ENCODE results near the gene DPH3. TPM values are rescaled to one million over a fixed set of nuclear protein-coding genes. Genes with fewer than 3 reads are reported as not detected.

The DPH3 gene
- polyA plus RNA-seq, 1 experiment = 31.4 TPM

DNA sequence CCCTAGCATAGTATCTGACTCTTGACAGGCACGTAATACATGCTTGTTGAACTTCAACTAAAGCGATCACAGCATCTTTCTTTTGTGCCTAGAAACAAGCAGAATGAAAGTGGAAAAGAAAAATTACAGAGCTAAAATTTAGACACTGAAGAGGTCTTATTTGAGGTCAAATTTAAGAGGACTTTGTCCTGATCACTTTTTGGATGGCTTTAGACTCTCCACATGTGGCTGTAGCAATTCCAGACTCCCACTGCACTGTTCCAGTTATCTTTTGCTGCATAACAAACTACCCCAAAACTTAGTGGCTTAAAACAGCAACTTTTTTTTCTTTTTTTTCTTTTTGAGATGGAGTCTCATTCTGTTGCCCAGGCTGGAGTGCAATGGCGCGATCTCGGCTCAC is 23.5 kb downstream of the DPH3 start:
- DNase-seq (ENCODE audit: low read depth, low spot score) = no peak
- no peaks in the 10 kb centered on the region for H3K9me3 ChIP-seq (ENCODE audit: control insufficient read depth, insufficient read depth, low read length)
- no peak overlapping the region for H3K4me3 ChIP-seq (ENCODE audit: low read depth, low read length)
- no peak for TF ChIP-seq CTCF (IDR thresholded peaks at IDR 0.05; ENCODE audit: low read depth, low read length)
- POLR2A ChIA-PET = no interaction called here
- CTCF ChIA-PET = interaction anchor here (0.6 to 1.2 kb wide), 2 partner anchors 426 to 672 kb away, joined by 3 read pairs; no protein-coding TSS in a partner anchor
- H3K27me3 ChIP-seq (ENCODE audit: control insufficient read depth, insufficient read depth, low read length) = no peaks in the 10 kb centered on the region
- no peak overlapping the region for H3K27ac ChIP-seq (ENCODE audit: low read depth, low read length)

DNA sequence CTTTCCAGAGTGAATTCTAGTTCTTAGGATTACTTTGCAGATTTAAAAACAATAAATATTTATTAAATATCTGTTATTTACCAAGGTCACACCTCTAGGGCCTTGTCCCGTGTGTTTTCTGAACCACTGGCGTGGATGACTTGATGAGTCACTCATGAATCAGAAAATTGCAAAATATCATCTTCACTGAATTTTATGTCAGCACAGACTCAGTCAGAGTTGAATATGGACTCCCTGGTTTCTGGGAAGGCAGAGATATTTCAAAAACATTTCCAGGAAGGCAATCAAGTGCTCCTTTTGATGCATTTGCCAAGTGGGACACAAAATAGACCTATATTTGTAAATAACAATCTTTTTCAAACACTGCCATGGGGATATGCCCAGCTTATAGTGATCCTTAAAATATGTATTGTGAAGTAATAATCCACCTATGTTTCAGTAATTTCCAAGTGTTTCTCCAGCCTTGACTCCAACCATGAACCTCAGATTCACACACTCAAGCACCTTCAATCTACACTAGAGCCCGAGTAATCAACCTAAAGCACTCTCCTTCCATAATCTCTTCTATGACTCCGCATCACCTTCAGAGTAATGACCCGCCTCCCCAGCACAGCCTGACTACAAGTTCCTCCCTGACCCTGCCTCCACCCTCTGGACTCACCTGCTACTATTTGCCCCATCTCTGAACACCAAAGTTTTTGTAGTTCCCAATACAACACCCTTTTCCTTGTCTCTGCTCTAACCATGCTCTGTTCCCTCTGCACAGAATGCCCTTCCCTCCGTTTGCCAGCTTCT is 24.3 kb downstream of the DPH3 start:
- DNase-seq (ENCODE audit: low read depth, low spot score) = no peak
- TF ChIP-seq CTCF (IDR thresholded peaks at IDR 0.05; ENCODE audit: low read depth, low read length) = no peak
- Histone ChIP-seq H3K27me3 (ENCODE audit: control insufficient read depth, insufficient read depth, low read length) (no peaks in the 10 kb centered on the region), H3K9me3 (ENCODE audit: control insufficient read depth, insufficient read depth, low read length) (no peaks in the 10 kb centered on the region), H3K27ac (ENCODE audit: low read depth, low read length) (no peak overlapping the region), H3K4me3 (ENCODE audit: low read depth, low read length) (no peak overlapping the region)
- ChIA-PET POLR2A (no interaction called here), CTCF (interaction anchor here (1.2 kb wide), 1 partner anchor 425 kb away, joined by 3 read pairs; no protein-coding TSS in a partner anchor)

- H3K27me3 ChIP-seq (ENCODE audit: control insufficient read depth, insufficient read depth, low read length) = no peaks in the 10 kb centered on the region
- no peaks in the 10 kb centered on the region for H3K9me3 ChIP-seq (ENCODE audit: control insufficient read depth, insufficient read depth, low read length)
- no peak overlapping the region for H3K4me3 ChIP-seq (ENCODE audit: low read depth, low read length)
- no peak overlapping the region for H3K27ac ChIP-seq (ENCODE audit: low read depth, low read length)
- CTCF ChIA-PET = no interaction called here
- no peak for TF ChIP-seq CTCF (IDR thresholded peaks at IDR 0.05; ENCODE audit: low read depth, low read length)
- DNase-seq (ENCODE audit: low read depth, low spot score) = no peak
- POLR2A ChIA-PET = no interaction called here
Measured at GRCh38 chr3:16239780-16240179, 25.0 kb downstream of the DPH3 start.

DNA sequence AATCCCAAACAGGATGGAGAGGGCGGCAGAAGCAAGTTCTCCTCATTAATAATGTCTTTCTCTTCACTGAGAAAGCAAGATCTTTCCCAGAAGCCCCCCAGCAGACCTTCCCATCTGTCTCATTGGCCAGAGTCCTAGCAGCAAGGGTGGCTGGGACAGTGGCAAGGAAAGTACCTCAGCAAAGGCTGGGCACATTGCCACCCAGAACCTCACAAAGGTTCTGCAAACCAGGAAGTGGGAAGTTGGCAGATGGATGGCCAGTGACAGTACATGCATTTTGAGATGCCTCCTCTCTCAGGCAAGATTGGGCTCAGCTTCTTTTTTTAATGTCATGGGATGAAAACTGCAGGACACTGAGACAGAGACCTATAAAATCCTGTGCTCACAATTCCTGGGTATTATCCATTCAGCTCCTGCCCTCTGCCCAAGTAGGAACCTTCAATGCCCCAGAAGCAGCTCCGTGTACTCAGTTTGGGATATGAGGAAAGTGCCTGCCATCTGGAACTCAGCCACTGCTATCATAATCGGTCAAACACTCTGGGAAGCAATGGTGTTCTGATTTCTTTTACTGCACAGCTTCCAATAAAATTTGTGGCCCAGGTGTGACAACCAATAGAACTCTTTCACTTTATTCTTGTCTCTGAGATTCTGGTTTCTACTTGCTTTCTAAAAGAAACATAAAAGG is 25.5 kb downstream of the DPH3 start:
- Histone ChIP-seq H3K27ac (ENCODE audit: low read depth, low read length) (no peak overlapping the region), H3K4me3 (ENCODE audit: low read depth, low read length) (no peak overlapping the region), H3K27me3 (ENCODE audit: control insufficient read depth, insufficient read depth, low read length) (no peaks in the 10 kb centered on the region), H3K9me3 (ENCODE audit: control insufficient read depth, insufficient read depth, low read length) (no peaks in the 10 kb centered on the region)
- ChIA-PET CTCF (no interaction called here), POLR2A (no interaction called here)
- no peak for TF ChIP-seq CTCF (IDR thresholded peaks at IDR 0.05; ENCODE audit: low read depth, low read length)
- no peak for DNase-seq (ENCODE audit: low read depth, low spot score)

- no peak for DNase-seq (ENCODE audit: low read depth, low spot score)
- no peaks in the 10 kb centered on the region for H3K9me3 ChIP-seq (ENCODE audit: control insufficient read depth, insufficient read depth, low read length)
- H3K27ac ChIP-seq (ENCODE audit: low read depth, low read length) = no peak overlapping the region
- no peak for TF ChIP-seq CTCF (IDR thresholded peaks at IDR 0.05; ENCODE audit: low read depth, low read length)
- no peaks in the 10 kb centered on the region for H3K27me3 ChIP-seq (ENCODE audit: control insufficient read depth, insufficient read depth, low read length)
- ChIA-PET POLR2A (no interaction called here), CTCF (interaction anchor here (0.6 kb wide), 1 partner anchor 53 kb away, joined by 3 read pairs; no protein-coding TSS in a partner anchor)
- H3K4me3 ChIP-seq (ENCODE audit: low read depth, low read length) = no peak overlapping the region
Measured at GRCh38 chr3:16236856-16237393, 27.8 kb downstream of the DPH3 start.
